ENCODE results near the gene LCN6.
"Not testable (repeated sequence)": the region's sequence is repeated elsewhere in the genome, so short reads cannot be mapped to it uniquely, and the experiment has no call there.

The LCN6 gene

GRCh38 chr9:136748201-136748600 is at the start of gene LCN6:
LCN6 (minus strand) TSS chr9:136748525; CDS start chr9:136748483, 42 bp downstream.
- DNase-seq (no peak), ATAC-seq (replicated peaks) (peak in 1 of 2 donors; percentile 11)
- peaks cover 4 to 21% of the 10 kb centered on the region in 2 donors for H3K9me3 Mint-ChIP-seq
- H3K36me3 Mint-ChIP-seq, result peaks cover 2 to 16% of the 10 kb centered on the region in 2 donors
- H3K4me3 Mint-ChIP-seq, result peak within 1 kb of the TSS; percentile 22 to 31
- H3K27ac Mint-ChIP-seq, result peak within 1 kb of the TSS; percentile 85
- peaks cover 39 to 55% of the 10 kb centered on the region in 2 donors for H3K4me1 Mint-ChIP-seq
- no peaks in the 10 kb centered on the region for H3K27me3 Mint-ChIP-seq

DNA sequence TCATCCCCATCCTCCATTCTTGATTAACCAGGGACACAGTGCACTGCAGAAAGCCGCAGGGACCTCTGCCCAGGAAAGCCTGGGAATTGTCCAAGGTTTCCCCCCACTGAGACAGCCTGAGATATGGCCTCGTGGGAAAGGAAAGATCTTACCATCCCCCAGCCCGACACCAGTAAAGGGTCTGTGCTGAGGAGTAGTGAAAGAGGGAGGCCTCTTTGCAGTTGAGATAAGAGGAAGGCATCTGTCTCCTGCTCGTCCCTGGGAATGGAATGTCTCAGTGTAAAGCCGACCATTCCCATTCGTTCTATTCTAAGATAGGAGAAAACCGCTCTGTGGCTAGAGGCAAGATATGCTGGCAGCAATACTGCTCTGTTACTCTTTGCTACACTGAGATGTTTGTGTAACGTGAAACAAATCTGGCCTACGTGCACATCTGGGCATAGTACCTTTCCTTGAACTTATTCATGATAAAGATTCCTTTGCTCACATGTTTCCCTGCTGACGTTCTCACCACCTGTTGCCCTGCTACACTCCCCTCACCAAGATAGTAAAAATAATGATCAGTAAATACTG is 48.5 kb upstream of the LCN6 start:
- DNase-seq; ATAC-seq (replicated peaks); H3K4me3 Mint-ChIP-seq; H3K9me3 Mint-ChIP-seq; H3K27ac Mint-ChIP-seq; H3K27me3 Mint-ChIP-seq: not testable (repeated sequence)
- Mint-ChIP-seq H3K36me3 (peaks cover 0 to 13% of the 10 kb centered on the region in 2 donors), H3K4me1 (peaks cover 16 to 40% of the 10 kb centered on the region in 2 donors)

GRCh38 chr9:136796238-136796774 is 48.0 kb upstream of the LCN6 start, which contains the start of gene CCDC183:
CCDC183 (plus strand) TSS chr9:136796338; CDS start chr9:136796398, 60 bp downstream.
- no peak for ATAC-seq (replicated peaks)
- H3K9me3 Mint-ChIP-seq, result no peaks in the 10 kb centered on the region
- no peak for DNase-seq
- peaks cover 0 to 13% of the 10 kb centered on the region in 2 donors for H3K36me3 Mint-ChIP-seq
- peaks cover 15 to 37% of the 10 kb centered on the region in 2 donors for H3K4me1 Mint-ChIP-seq
- H3K27me3 Mint-ChIP-seq, result peaks cover 0 to 5% of the 10 kb centered on the region in 2 donors
- H3K27ac Mint-ChIP-seq, result peak within 1 kb of the TSS; percentile 62
- H3K4me3 Mint-ChIP-seq, result no peak within 1 kb of the TSS

- Mint-ChIP-seq H3K27me3 (peaks cover 0 to 4% of the 10 kb centered on the region in 2 donors), H3K36me3 (peaks cover 0 to 13% of the 10 kb centered on the region in 2 donors), H3K4me1 (peaks cover 5 to 24% of the 10 kb centered on the region in 2 donors), H3K27ac (no peak overlapping the region), H3K9me3 (no peaks in the 10 kb centered on the region), H3K4me3 (no peak overlapping the region)
- DNase-seq (no peak), ATAC-seq (replicated peaks) (no peak)
Observed at GRCh38 chr9:136795000-136795348, 46.6 kb upstream of the LCN6 start.

DNA sequence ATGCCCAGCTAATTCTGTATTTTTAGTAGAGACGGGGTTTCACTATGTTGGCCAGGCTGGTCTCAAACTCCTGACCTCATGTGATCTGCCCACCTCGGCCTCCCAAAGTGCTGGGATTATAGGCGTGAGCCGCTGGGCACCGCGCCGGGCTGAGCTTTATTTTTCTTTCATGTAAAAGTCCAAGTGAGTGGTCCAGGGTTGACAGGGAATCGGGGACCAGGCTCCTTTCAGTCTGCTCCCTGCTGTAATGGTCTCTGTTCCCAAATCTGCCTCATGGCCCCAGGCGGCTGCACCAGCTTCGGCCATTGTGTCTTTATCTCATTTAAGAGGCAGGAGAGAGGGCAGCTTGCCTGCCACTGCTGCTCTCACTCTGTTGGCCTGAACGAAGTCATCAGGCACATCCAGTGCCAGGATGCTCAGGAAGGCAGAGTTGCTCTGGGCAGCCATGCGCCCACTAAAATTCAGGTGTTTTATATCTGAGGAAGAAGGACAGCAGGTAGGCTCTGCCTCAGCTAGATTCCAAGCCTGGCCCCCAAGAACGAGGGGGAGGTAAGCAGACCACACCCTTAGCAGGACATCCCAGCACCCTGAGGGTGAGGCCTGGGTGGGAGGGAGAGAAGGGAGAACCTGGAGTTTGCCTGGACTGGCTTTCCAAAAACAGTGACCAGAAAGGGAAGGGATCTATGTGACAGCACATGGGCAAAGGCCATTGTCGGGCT is 46.1 kb upstream of the LCN6 start:
- H3K9me3 Mint-ChIP-seq, result no peaks in the 10 kb centered on the region
- no peak overlapping the region for H3K4me3 Mint-ChIP-seq
- no peak overlapping the region for H3K27ac Mint-ChIP-seq
- DNase-seq, result no peak
- no peak for ATAC-seq (replicated peaks)
- H3K4me1 Mint-ChIP-seq, result peaks cover 5 to 18% of the 10 kb centered on the region in 2 donors
- H3K36me3 Mint-ChIP-seq, result peaks cover 0 to 13% of the 10 kb centered on the region in 2 donors
- H3K27me3 Mint-ChIP-seq, result no peaks in the 10 kb centered on the region

- H3K36me3 Mint-ChIP-seq, result peaks cover 0 to 13% of the 10 kb centered on the region in 2 donors
- peaks cover 5 to 13% of the 10 kb centered on the region in 2 donors for H3K4me1 Mint-ChIP-seq
- DNase-seq (no peak), ATAC-seq (replicated peaks) (no peak)
- peak overlapping the region in 1 of 2 donors; percentile 16 for H3K4me3 Mint-ChIP-seq
- no peaks in the 10 kb centered on the region for H3K27me3 Mint-ChIP-seq
- no peak overlapping the region for H3K27ac Mint-ChIP-seq
- no peaks in the 10 kb centered on the region for H3K9me3 Mint-ChIP-seq
Observed at GRCh38 chr9:136793086-136793946, 45.0 kb upstream of the LCN6 start.

DNA sequence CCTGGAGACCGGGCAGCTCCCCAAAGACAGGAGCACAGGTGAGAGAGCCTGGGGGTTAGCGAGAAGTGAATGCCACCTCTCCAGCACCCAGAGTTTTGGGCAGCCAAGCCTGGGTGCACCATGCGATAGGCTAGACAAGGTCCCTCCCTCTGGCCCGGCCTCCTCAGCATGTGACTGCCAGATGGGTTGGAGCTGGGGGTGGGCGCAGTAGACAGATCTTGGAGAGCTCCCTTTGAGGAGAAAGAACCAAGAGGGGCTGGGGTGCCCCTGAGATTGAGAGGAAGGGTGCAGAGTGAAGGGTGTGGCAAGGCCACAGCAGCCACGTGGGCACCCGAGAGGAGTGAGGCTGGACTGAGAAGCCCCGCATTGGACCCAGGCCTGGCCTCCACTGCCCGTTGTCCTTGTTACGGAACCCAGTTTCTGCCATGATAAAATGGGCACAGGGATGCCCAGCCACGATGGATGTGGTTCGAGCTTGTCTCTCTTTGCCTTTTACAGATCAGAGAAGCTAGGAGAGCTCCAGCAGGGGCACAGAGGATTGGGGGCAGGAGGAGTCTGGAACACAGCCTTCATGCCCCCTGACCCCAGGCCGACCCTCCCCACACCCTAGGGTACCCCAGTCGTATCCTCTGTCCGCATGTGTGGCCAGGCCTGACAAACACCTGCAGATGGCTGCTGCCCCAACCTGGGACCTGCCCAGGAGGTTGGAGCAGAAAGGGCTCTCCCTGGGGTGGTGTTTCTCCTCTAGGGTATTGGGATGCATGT is 44.2 kb upstream of the LCN6 start:
- DNase-seq (no peak), ATAC-seq (replicated peaks) (no peak)
- H3K4me3 Mint-ChIP-seq, result peak overlapping the region; percentile 92
- H3K9me3 Mint-ChIP-seq, result no peaks in the 10 kb centered on the region
- peaks cover 0 to 13% of the 10 kb centered on the region in 2 donors for H3K36me3 Mint-ChIP-seq
- H3K27ac Mint-ChIP-seq, result no peak overlapping the region
- peaks cover 12 to 21% of the 10 kb centered on the region in 2 donors for H3K4me1 Mint-ChIP-seq
- no peaks in the 10 kb centered on the region for H3K27me3 Mint-ChIP-seq

GRCh38 chr9:136791516-136792276 is 43.4 kb upstream of the LCN6 start:
- H3K9me3 Mint-ChIP-seq, result no peaks in the 10 kb centered on the region
- DNase-seq, result peak; percentile 58
- peak overlapping the region; percentile 92 for H3K4me3 Mint-ChIP-seq
- peak; percentile 32 to 36 for ATAC-seq (replicated peaks)
- peaks cover 0 to 13% of the 10 kb centered on the region in 2 donors for H3K36me3 Mint-ChIP-seq
- H3K27me3 Mint-ChIP-seq, result no peaks in the 10 kb centered on the region
- H3K27ac Mint-ChIP-seq, result peak overlapping the region; percentile 97
- H3K4me1 Mint-ChIP-seq, result peaks cover 13 to 24% of the 10 kb centered on the region in 2 donors

- Mint-ChIP-seq H3K4me1 (peaks cover 13 to 24% of the 10 kb centered on the region in 2 donors), H3K9me3 (no peaks in the 10 kb centered on the region), H3K36me3 (peaks cover 0 to 13% of the 10 kb centered on the region in 2 donors), H3K27me3 (no peaks in the 10 kb centered on the region), H3K27ac (peak within 1 kb of the TSS; percentile 97), H3K4me3 (peak within 1 kb of the TSS; percentile 92)
- peak; percentile 99 for DNase-seq
- peak; percentile 88 to 91 for ATAC-seq (replicated peaks)
Observed at GRCh38 chr9:136790640-136791515, 42.6 kb upstream of the LCN6 start, which contains the start of gene TMEM141. TMEM141 (plus strand) TSS chr9:136791344; CDS start chr9:136791371, 27 bp downstream.

DNA sequence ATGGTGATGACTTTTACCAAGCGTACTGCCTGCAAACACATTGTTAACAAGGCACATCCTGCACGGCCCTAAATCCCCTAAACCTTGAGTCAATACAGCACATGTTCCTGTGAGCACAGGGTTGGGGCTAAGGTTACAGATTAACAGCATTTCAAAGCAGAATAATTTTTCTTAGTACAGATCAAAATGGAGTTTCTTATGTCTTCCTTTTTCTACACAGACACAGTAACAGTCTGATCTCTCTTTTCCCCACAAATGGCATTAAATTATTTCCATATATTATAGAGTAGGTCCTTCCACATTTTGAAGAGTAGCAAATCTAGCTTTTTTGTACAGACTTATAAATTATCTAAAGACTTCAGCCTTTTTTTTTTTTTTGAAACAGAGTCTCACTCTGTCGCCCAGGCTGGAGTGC is 41.2 kb upstream of the LCN6 start:
- Mint-ChIP-seq H3K27ac (no peak overlapping the region), H3K9me3 (no peaks in the 10 kb centered on the region), H3K4me1 (peaks cover 19 to 31% of the 10 kb centered on the region in 2 donors), H3K27me3 (no peaks in the 10 kb centered on the region), H3K4me3 (no peak overlapping the region), H3K36me3 (peaks cover 0 to 11% of the 10 kb centered on the region in 2 donors)
- no peak for ATAC-seq (replicated peaks)
- no peak for DNase-seq

DNA sequence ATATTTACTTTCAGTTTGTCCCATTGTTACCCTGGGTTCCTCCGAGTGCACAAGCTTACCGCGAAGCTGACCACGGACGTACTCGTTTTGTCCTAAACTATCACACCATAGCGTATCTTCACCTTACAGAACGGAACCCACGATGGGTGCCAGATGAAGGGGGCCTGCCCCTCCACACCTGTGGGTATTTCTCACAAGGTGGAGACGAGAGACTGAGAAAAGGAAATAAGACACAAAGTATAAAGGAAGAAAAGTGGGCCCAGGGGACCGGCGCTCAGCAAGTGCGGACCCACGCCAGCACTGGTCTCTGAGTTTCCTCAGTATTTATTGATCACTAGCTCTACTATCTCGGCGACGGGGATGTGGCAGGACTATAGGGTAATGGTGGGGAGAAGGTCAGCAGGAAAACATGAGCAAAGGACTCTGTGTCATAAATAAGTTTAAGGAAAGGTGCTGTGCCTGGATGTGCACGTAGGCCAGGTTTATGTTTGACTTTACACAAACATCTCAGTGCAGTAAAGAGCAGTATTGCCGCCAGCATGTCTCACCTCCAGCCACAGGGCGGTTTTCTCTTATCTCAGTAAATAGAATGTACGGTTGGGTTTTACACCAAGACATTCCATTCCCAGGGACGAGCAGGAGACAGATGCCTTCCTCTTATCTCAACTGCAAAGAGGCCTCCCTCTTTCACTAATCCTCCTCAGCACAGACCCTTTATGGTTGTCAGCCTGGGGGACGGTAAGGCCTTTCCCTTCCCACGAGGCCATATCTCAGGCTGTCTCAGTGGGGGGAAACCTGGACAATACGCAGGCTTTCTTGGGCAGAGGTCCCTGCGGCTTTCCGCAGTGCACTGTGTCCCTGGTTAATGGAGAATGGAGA is 40.6 kb upstream of the LCN6 start:
- H3K9me3 Mint-ChIP-seq; H3K36me3 Mint-ChIP-seq; H3K4me3 Mint-ChIP-seq; ATAC-seq (replicated peaks); DNase-seq; H3K27me3 Mint-ChIP-seq: not testable (repeated sequence)
- H3K4me1 Mint-ChIP-seq, result peaks cover 22 to 37% of the 10 kb centered on the region in 2 donors
- peak overlapping the region; percentile 25 for H3K27ac Mint-ChIP-seq
